Body of pancreas (tissue), 4 donors: ENCODE results near the gene TNIP1.

Experiments used
- CTCF ChIP-seq, 7 experiments: fragments of 450-650 bp in 4 of 7; fragments of 200-600 bp in 3 of 7; sonication (generic) in 3 of 7; IDR thresholded peaks; one replicate each; pipeline ENCODE4 v1.5.1; 2016 to 2019; ENCODE audit warnings: antibody characterized with exemption in 7 of 7
- POLR2A ChIP-seq, 3 donors: fragments of 450-650 bp; IDR thresholded peaks; one replicate each; pipeline ENCODE4 v1.6.1; 2016; ENCODE audit warnings: antibody characterized with exemption in 3 of 3, mild to moderate bottlenecking in 2 of 3

- TF ChIP-seq CTCF (IDR thresholded peaks at IDR 0.05) (no peak), POLR2A (IDR thresholded peaks at IDR 0.05) (peak in 1 of 3 donors; percentile 4)
These were observed 51.4 kb downstream of the TNIP1 start for GRCh38 chr5:151029179-151030055.
